Keratinocyte (primary cell): ENCODE data around the gene GASK1A. TPM values are rescaled to one million over a fixed set of nuclear protein-coding genes. Genes with fewer than 3 reads are reported as not detected.

Experiments
- DNase-seq: peaks from one replicate; pipeline ENCODE4 v3.0.0-alpha.2; 2011; ENCODE audit warnings: low read depth, missing footprints, low spot score
- FAIRE-seq: peaks from 2 replicates; lab custom pipeline; 2011; peaks lifted over from hg19 to GRCh38; lab: Jason Lieb, UNC
- H2AFZ ChIP-seq: 2 replicates; pipeline ENCODE4 v1.6.0; 2012; ENCODE audit warnings: low read length, control low read depth, inconsistent platforms; ENCODE audit not compliant: control insufficient read depth
- H3K27ac ChIP-seq: 2 replicates; pipeline ENCODE4 v1.5.1; 2011; ENCODE audit warnings: low read length; ENCODE audit not compliant: control insufficient read depth, insufficient read depth
- H3K27me3 ChIP-seq: 3 replicates; pipeline ENCODE4 v1.6.0; 2011; ENCODE audit warnings: low read length; ENCODE audit not compliant: control insufficient read depth, insufficient read depth; ENCODE audit errors: extremely low read depth
- H3K36me3 ChIP-seq, 2 experiments: 2 replicates in 1 of 2; 3 replicates in 1 of 2; pipeline ENCODE4 v1.5.1; 2011; ENCODE audit warnings: low read length in 2 of 2, mild to moderate bottlenecking in 1 of 2; ENCODE audit not compliant: control insufficient read depth in 2 of 2, insufficient read depth in 2 of 2; ENCODE audit errors: extremely low read depth in 1 of 2
- H3K4me1 ChIP-seq: 3 replicates; pipeline ENCODE4 v1.5.1; 2011; ENCODE audit warnings: low read length; ENCODE audit not compliant: control insufficient read depth, insufficient read depth; ENCODE audit errors: extremely low read depth
- H3K4me2 ChIP-seq: 3 replicates; pipeline ENCODE4 v1.6.0; 2011; ENCODE audit warnings: low read depth, low read length; ENCODE audit not compliant: control insufficient read depth, insufficient read depth; ENCODE audit errors: extremely low read depth
- H3K4me3 ChIP-seq, 3 experiments: fragments of 200-600 bp in 1 of 3; sonication (generic) in 1 of 3; 2 replicates in 2 of 3; 3 replicates in 1 of 3; pipeline ENCODE4 v1.5.1; 2011 to 2016; ENCODE audit warnings: low read length in 3 of 3, mild to moderate bottlenecking in 3 of 3, control low read depth in 2 of 3, inconsistent platforms in 1 of 3, low read depth in 1 of 3, mixed read lengths in 1 of 3, mixed run types in 1 of 3, moderate library complexity in 1 of 3; ENCODE audit not compliant: control insufficient read depth in 2 of 3, insufficient read depth in 2 of 3; ENCODE audit errors: extremely low read depth in 1 of 3
- H3K79me2 ChIP-seq: 2 replicates; pipeline ENCODE4 v1.6.0; 2012; ENCODE audit warnings: low read length; ENCODE audit not compliant: control insufficient read depth, insufficient read depth
- H3K9ac ChIP-seq: 3 replicates; pipeline ENCODE4 v1.6.0; 2011; ENCODE audit warnings: low read length; ENCODE audit not compliant: control insufficient read depth, insufficient read depth; ENCODE audit errors: extremely low read depth
- H3K9me1 ChIP-seq: 3 replicates; pipeline ENCODE4 v1.6.0; 2011; ENCODE audit warnings: low read length; ENCODE audit not compliant: control insufficient read depth, insufficient read depth; ENCODE audit errors: extremely low read depth
- H3K9me3 ChIP-seq: 2 replicates; pipeline ENCODE4 v1.5.1; 2012; ENCODE audit warnings: low read depth, low read length; ENCODE audit not compliant: control insufficient read depth
- H4K20me1 ChIP-seq: 3 replicates; pipeline ENCODE4 v1.6.0; 2011; ENCODE audit warnings: low read length; ENCODE audit not compliant: control insufficient read depth, insufficient read depth; ENCODE audit errors: extremely low read depth
- EZH2 ChIP-seq: IDR thresholded peaks from one replicate; pipeline ENCODE4 v1.6.1; 2012; ENCODE audit warnings: inconsistent platforms, mild to moderate bottlenecking, low read length, moderate library complexity
- dilution Hi-C: fragments of 300-500 bp; cut with MboI; formaldehyde crosslinking; loops from one replicate; pipeline ENCODE4 v1.7.0; 2020; ENCODE audit warnings: low sequenced_read_pairs; ENCODE audit not compliant: extremely low pct_ligation_motif_present
- polyA plus RNA-seq, 5 experiments: library from polyadenylated mRNA; depleted of rRNA in 3 of 5; stranded (reverse) in 3 of 5; stranded (forward) in 1 of 5; unstranded in 1 of 5; fragments of >200 nt; gene quantifications; 1 replicate in 1 of 5; 2 replicates in 3 of 5; 3 replicates in 1 of 5; pipeline versions ENCODE4 v1.2.1 to v1.2.3, GENCODE V29; 2011 to 2012; ENCODE audit warnings: missing spikeins in 2 of 5, low read depth in 1 of 5, low replicate concordance in 1 of 5
- TF ChIP-seq, protein P1 (sequence below), 3 experiments: IDR thresholded peaks in 1 of 3; conservative IDR thresholded peaks in 1 of 3; optimal IDR thresholded peaks in 1 of 3; 2 replicates in 2 of 3; 3 replicates in 1 of 3; pipeline versions ENCODE3 to v1.5.1; 2011; ENCODE audit warnings: low read length in 3 of 3, mild to moderate bottlenecking in 3 of 3, moderate library complexity in 2 of 3, control low read depth in 1 of 3, inconsistent platforms in 1 of 3; ENCODE audit not compliant: insufficient read depth in 2 of 3; ENCODE audit errors: extremely low read depth in 1 of 3

GASK1A gene
- polyA plus RNA-seq, 1 donor (not counting 4 experiments of a cell fraction or from before 2014, with no cell fraction given): 0.30 TPM

DNA sequence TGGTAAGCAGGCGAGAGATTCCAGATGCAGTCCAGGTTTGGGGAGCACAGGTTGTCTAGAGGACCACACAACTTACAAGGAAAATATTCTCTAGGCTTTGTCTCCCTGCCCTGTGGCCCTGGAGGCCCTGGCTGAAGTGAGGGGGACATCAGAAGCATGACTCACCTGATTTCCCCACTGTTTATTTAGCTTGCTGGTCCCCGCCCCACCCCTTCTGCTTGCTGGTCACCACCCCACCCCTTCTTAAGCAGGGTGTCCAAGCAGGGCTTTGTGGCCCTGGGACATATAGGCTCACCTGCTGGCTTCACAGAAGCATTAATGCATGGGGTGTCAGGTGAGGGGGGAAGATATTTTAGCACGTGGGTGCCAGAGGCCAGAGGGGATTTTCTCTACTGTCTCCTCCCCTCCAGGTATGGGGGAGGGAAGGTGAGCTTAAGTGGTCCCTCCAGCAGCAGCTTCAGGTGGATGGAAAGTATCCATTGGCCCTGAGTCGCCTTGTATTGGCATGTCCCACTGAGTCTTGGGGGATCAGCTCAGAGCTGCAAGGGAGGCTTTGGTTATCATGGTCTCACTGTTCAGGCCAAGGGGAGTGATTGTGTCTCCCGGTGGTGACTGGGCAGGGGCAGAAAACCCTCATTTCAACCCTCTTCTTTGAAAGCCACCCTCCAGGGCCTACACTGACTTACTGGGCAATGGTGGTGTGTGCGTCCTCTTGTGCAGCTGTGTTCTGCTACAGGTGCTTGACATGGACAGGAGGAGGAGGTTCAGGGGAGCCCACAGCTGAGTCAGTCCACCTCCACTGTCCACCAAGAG lies 49.8 kb downstream of the GASK1A start:
- no peak overlapping the region for H2AFZ ChIP-seq
- H3K4me3 ChIP-seq: no peak overlapping the region
- dilution Hi-C loops: no loop called here
- no peak overlapping the region for H3K9ac ChIP-seq
- no peaks in the 10 kb centered on the region for H3K79me2 ChIP-seq
- peaks cover 10% of the 10 kb centered on the region for H3K27me3 ChIP-seq
- H3K9me3 ChIP-seq: no peaks in the 10 kb centered on the region
- H4K20me1 ChIP-seq: no peaks in the 10 kb centered on the region
- DNase-seq (no peak), FAIRE-seq (no peak)
- no peaks in the 10 kb centered on the region for H3K9me1 ChIP-seq
- H3K36me3 ChIP-seq: no peaks in the 10 kb centered on the region
- H3K4me2 ChIP-seq: no peak overlapping the region
- H3K27ac ChIP-seq: no peak overlapping the region
- no peaks in the 10 kb centered on the region for H3K4me1 ChIP-seq
- no peak for TF ChIP-seq EZH2
- TF ChIP-seq, protein P1, sequence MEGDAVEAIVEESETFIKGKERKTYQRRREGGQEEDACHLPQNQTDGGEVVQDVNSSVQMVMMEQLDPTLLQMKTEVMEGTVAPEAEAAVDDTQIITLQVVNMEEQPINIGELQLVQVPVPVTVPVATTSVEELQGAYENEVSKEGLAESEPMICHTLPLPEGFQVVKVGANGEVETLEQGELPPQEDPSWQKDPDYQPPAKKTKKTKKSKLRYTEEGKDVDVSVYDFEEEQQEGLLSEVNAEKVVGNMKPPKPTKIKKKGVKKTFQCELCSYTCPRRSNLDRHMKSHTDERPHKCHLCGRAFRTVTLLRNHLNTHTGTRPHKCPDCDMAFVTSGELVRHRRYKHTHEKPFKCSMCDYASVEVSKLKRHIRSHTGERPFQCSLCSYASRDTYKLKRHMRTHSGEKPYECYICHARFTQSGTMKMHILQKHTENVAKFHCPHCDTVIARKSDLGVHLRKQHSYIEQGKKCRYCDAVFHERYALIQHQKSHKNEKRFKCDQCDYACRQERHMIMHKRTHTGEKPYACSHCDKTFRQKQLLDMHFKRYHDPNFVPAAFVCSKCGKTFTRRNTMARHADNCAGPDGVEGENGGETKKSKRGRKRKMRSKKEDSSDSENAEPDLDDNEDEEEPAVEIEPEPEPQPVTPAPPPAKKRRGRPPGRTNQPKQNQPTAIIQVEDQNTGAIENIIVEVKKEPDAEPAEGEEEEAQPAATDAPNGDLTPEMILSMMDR (optimal IDR thresholded peaks at IDR 0.05 in 1 of 3, IDR thresholded peaks at IDR 0.05 in 1 of 3, conservative IDR thresholded peaks at IDR 0.05 in 1 of 3; ENCODE audit: extremely low read depth in 1 of 3, insufficient read depth in 2 of 3, low read length in 3 of 3): no peak

DNA sequence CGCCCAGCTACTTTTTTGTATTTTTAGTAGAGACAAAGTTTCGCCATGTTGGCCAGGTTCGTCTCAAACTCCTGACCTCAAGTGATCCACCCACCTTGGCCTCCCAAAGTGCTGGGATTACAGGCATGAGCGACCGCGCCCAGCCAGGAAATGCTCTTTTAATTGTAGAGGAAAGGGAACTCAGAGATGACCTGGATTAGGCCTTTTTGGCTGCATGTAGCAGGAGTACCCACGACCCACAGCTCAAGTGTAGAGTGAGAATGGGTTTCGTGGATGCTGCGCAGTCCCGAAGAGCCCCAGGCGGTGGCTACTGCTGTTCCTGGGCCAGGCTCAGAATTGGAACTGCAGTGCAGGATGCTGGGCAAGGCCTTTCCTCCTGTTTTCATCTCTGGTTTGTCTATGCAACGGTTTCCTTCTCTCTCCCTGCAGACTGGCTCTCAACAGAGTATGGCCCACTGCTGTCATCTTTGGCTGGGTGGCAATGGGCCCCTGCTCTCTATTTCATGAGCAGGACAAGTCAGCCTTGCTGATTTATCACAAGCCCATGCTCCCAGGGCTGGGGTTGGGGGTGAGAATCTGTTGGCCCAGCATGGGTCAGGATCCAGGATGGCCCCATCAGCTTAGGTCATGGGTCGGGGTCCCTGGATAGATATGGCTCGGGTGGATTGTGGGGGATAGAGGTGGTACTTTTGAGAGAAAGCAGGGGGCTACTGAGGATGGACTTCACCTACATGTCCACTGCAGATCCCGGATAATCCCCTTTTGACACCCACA lies 51.2 kb downstream of the GASK1A start:
- H3K9me1 ChIP-seq: no peaks in the 10 kb centered on the region
- H4K20me1 ChIP-seq: no peaks in the 10 kb centered on the region
- H3K27ac ChIP-seq: no peak overlapping the region
- H3K9ac ChIP-seq: no peak overlapping the region
- H3K9me3 ChIP-seq: no peaks in the 10 kb centered on the region
- dilution Hi-C loops: no loop called here
- no peaks in the 10 kb centered on the region for H3K36me3 ChIP-seq
- FAIRE-seq (no peak), DNase-seq (no peak)
- TF ChIP-seq, protein P1 (optimal IDR thresholded peaks at IDR 0.05 in 1 of 3, IDR thresholded peaks at IDR 0.05 in 1 of 3, conservative IDR thresholded peaks at IDR 0.05 in 1 of 3; ENCODE audit: extremely low read depth in 1 of 3, insufficient read depth in 2 of 3, low read length in 3 of 3): no peak
- no peak for TF ChIP-seq EZH2
- H3K4me2 ChIP-seq: no peak overlapping the region
- H2AFZ ChIP-seq: no peak overlapping the region
- no peaks in the 10 kb centered on the region for H3K4me1 ChIP-seq
- H3K27me3 ChIP-seq: peaks cover 2% of the 10 kb centered on the region
- H3K4me3 ChIP-seq: no peak overlapping the region
- no peaks in the 10 kb centered on the region for H3K79me2 ChIP-seq
